Islet of Langerhans (tissue), 1 donor: ENCODE results near the gene PRKG1.

Experiments
- FAIRE-seq: peaks from one replicate; lab custom pipeline; 2011; peaks lifted over from hg19 to GRCh38; lab: Jason Lieb, UNC

Gene PRKG1

GRCh38 chr10:52269233-52269632 lies 1194.9 kb downstream of the PRKG1 start:
- no peak for FAIRE-seq

- no peak for FAIRE-seq
These were observed 1201.9 kb downstream of the PRKG1 start for GRCh38 chr10:52276163-52276562.

GRCh38 chr10:52276986-52277385 lies 1202.7 kb downstream of the PRKG1 start:
- FAIRE-seq: no peak

GRCh38 chr10:52279546-52279945 lies 1205.3 kb downstream of the PRKG1 start:
- no peak for FAIRE-seq

- no peak for FAIRE-seq
These were observed 1205.8 kb downstream of the PRKG1 start for GRCh38 chr10:52280051-52280450.

GRCh38 chr10:52283174-52283573 lies 1208.9 kb downstream of the PRKG1 start:
- FAIRE-seq: no peak

- FAIRE-seq: no peak
These were observed 1210.2 kb downstream of the PRKG1 start for GRCh38 chr10:52284416-52285013.

- no peak for FAIRE-seq
These were observed 1213.6 kb downstream of the PRKG1 start for GRCh38 chr10:52287866-52288265.

- no peak for FAIRE-seq
These were observed 1223.5 kb downstream of the PRKG1 start for GRCh38 chr10:52297747-52298146.

- FAIRE-seq: no peak
These were observed 1226.5 kb downstream of the PRKG1 start for GRCh38 chr10:52300599-52301277.

GRCh38 chr10:52308251-52309031 lies 1234.2 kb downstream of the PRKG1 start:
- no peak for FAIRE-seq

GRCh38 chr10:52312942-52313255 lies 1238.6 kb downstream of the PRKG1 start:
- no peak for FAIRE-seq

- no peak for FAIRE-seq
These were observed 1239.1 kb downstream of the PRKG1 start for GRCh38 chr10:52313256-52313932.

GRCh38 chr10:52313933-52314821 lies 1239.9 kb downstream of the PRKG1 start, which contains the start of gene DKK1:
Gene DKK1, plus strand, starts transcription at chr10:52314281. Its CDS starts 154 bp downstream, at chr10:52314435.
- no peak for FAIRE-seq

- FAIRE-seq: no peak
These were observed 1240.7 kb downstream of the PRKG1 start for GRCh38 chr10:52314822-52315552.

- no peak for FAIRE-seq
These were observed 1241.7 kb downstream of the PRKG1 start for GRCh38 chr10:52316001-52316400.

GRCh38 chr10:52316500-52316899 lies 1242.2 kb downstream of the PRKG1 start:
- no peak for FAIRE-seq

GRCh38 chr10:52318136-52318701 lies 1243.9 kb downstream of the PRKG1 start:
- FAIRE-seq: no peak

GRCh38 chr10:52318822-52319464 lies 1244.7 kb downstream of the PRKG1 start:
- FAIRE-seq: no peak

GRCh38 chr10:52319926-52320325 lies 1245.6 kb downstream of the PRKG1 start:
- no peak for FAIRE-seq
